GM12801 (cell line): ENCODE measurements around the gene CHD6.

Source experiments
- CTCF ChIP-seq: IDR thresholded peaks from one replicate; pipeline ENCODE4 v1.5.1; 2011; ENCODE audit warnings: control low read depth; ENCODE audit not compliant: insufficient read length; ENCODE audit errors: extremely low read depth

Gene CHD6

GRCh38 chr20:41617902-41618806 lies at the start of gene CHD6:
Gene CHD6, minus strand, starts transcription at chr20:41618377. Its CDS starts 67,040 bp downstream, at chr20:41551337.
- TF ChIP-seq CTCF: no peak

- no peak for TF ChIP-seq CTCF
These were observed 46.4 kb upstream of the CHD6 start for GRCh38 chr20:41664584-41664983.

- no peak for TF ChIP-seq CTCF
These were observed 39.5 kb upstream of the CHD6 start for GRCh38 chr20:41657655-41658054.

GRCh38 chr20:41655962-41656618 lies 37.9 kb upstream of the CHD6 start:
- no peak for TF ChIP-seq CTCF

- no peak for TF ChIP-seq CTCF
These were observed 36.7 kb upstream of the CHD6 start for GRCh38 chr20:41654884-41655283.

GRCh38 chr20:41654292-41654691 lies 36.1 kb upstream of the CHD6 start:
- no peak for TF ChIP-seq CTCF

- TF ChIP-seq CTCF: no peak
These were observed 32.2 kb upstream of the CHD6 start for GRCh38 chr20:41650231-41650948.
